GM21576 (cell line): ENCODE results near the gene STAT6.

Source experiments
- ATAC-seq: cut with Tn5 transposase; IDR thresholded peaks from one replicate; pipeline ENCODE4 v1.9.1; 2021; ENCODE audit warnings: mild to moderate bottlenecking, moderate library complexity; ENCODE audit not compliant: unreplicated experiment

STAT6 gene, protein sequence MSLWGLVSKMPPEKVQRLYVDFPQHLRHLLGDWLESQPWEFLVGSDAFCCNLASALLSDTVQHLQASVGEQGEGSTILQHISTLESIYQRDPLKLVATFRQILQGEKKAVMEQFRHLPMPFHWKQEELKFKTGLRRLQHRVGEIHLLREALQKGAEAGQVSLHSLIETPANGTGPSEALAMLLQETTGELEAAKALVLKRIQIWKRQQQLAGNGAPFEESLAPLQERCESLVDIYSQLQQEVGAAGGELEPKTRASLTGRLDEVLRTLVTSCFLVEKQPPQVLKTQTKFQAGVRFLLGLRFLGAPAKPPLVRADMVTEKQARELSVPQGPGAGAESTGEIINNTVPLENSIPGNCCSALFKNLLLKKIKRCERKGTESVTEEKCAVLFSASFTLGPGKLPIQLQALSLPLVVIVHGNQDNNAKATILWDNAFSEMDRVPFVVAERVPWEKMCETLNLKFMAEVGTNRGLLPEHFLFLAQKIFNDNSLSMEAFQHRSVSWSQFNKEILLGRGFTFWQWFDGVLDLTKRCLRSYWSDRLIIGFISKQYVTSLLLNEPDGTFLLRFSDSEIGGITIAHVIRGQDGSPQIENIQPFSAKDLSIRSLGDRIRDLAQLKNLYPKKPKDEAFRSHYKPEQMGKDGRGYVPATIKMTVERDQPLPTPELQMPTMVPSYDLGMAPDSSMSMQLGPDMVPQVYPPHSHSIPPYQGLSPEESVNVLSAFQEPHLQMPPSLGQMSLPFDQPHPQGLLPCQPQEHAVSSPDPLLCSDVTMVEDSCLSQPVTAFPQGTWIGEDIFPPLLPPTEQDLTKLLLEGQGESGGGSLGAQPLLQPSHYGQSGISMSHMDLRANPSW

DNA sequence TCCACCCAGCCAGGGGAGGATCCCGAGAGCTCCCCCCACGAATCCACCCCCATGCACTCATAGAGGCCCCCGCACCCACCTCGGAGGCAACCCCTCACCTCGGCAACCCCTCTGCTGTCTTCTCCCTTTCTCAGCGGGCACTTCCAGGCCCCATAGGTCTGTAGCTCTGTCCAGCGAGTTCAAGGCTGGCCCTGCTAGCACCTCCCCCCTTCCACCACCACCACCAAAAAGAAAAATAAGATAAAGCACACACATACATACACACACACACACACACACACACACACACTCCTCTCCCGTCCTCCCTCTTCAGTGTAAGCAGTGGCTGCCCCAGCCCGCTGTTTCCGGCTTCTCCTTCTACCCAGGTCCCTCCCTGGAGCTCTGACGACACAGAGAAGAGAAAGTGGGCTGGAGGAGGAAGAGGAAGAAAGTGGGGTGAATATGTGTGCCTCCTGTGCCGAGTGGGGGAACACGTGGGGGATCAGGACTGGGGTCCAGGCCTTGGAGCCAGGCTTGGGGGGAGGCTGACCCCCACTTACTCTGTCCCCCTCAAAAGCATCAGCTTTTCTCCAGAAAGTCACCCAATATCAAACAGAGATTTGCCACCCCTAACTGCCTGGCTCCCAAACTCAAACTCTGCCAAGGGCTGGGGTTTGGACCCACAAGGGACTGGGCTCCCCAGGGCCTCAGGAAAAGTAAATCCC is at the start of gene STAT6:
STAT6 (minus strand) TSS at position 332 of the 704 bp plus-strand sequence. CDS start 3,084 bp downstream, outside the sequence.
- peak; percentile 57 for ATAC-seq

DNA sequence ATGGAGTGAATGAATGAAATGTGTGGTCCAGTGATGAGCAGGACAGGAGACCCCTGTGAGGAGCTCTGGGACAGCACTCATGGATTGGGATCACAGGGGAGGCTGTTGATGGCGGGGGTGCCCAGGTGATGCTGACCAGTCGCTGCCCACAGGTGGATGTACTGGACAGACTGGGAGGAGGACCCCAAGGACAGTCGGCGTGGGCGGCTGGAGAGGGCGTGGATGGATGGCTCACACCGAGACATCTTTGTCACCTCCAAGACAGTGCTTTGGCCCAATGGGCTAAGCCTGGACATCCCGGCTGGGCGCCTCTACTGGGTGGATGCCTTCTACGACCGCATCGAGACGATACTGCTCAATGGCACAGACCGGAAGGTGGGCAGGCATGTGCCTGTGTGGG is 49.6 kb upstream of the STAT6 start:
- no peak for ATAC-seq

DNA sequence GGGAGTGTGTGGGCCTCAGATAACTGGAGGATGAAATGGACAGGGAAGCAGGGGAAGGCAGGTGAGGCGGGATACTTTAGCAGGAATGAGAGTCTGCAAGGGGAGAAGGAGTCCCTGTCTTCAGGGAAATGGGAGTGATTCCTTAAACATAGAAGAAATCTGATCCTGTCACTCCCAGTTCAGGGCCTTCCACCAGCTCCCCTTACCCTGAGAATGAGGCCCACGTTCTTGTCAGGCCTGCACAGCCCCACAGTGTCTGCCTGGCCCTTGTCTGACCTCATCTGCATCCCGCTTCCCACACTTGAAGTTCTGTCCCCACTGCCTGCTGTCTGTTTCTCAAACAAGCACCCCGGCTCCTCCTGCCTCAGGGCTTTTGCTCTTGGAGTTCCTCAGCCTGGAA is 48.9 kb upstream of the STAT6 start:
- no peak for ATAC-seq

DNA sequence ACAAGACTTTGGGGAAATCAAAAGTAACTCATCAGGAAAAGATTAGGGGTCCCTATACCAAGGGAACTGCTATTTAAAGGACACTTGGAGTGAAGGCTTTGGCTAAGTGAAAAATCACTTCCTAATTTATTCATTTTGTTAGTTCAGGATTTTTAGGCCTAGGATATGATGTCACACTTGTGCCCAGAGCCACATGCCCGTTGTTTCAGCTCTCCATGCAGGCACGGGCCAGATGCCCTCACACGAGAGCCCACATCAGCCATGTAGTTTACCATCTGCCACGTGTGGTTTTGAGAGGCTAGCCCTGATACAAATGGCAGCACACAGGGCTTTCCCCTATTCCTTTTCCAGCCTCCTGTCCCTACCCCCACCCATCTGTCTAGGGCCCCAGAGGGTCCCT is 48.1 kb upstream of the STAT6 start:
- ATAC-seq: no peak

DNA sequence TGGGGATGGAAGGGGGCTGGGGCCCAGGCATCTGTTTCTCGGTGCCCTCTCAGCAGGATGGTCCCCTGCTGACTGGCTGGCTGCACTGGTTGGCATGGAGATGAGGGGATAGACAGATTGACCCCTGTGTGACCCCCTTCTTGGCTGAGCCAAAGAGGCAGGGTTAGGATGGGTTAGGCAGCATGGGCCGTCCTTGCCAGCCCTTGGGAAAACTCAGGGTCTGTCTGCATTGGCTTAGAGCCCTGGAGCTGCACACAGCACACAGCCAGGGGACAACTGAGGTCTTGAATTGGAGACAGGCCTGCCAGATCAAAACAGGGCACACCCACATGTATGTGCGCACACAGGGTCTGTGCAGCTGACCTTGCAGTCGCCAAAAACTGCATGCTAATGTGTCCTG is 47.5 kb upstream of the STAT6 start:
- ATAC-seq: no peak

DNA sequence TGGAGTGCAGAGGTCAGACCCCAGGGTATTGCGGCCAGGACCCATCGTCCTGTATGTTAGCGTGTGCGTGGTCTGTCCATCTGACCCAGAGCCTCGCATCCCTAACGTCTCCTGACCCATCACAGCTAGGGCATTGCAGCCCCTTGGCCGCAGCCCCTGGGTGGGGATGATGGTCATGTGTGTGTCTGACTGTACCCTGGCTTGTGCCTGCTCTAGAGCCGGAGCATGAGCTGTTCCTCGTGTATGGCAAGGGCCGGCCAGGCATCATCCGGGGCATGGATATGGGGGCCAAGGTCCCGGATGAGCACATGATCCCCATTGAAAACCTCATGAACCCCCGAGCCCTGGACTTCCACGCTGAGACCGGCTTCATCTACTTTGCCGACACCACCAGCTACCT is 47.0 kb upstream of the STAT6 start:
- no peak for ATAC-seq

DNA sequence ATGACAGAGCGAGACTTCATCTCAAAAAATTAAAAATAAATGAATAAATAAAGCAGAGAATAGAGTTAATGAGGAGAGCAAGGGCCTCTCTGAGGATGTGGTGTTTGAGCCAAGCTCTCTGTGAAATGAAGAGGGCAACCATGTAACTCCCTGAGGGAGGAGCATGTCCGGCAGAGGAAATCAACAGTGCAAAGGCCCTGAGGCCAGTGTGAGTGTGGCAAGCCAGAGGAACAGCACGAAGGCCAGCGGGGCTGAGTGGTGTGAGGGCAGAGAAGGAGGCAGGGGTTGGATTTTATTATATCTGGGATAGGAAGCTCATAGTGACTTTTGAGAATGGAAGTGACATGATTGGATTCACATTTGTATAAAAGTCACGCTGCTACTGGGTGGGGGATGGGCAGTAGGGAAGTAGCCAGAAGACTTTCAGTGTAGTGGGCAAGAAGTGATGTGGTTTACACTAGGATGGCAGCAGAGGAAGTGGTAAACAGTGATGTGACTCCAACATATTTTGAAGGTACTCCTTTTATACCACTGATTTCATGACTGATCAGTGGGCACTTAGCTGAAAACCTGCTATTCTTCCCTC is 46.5 kb upstream of the STAT6 start:
- no peak for ATAC-seq

DNA sequence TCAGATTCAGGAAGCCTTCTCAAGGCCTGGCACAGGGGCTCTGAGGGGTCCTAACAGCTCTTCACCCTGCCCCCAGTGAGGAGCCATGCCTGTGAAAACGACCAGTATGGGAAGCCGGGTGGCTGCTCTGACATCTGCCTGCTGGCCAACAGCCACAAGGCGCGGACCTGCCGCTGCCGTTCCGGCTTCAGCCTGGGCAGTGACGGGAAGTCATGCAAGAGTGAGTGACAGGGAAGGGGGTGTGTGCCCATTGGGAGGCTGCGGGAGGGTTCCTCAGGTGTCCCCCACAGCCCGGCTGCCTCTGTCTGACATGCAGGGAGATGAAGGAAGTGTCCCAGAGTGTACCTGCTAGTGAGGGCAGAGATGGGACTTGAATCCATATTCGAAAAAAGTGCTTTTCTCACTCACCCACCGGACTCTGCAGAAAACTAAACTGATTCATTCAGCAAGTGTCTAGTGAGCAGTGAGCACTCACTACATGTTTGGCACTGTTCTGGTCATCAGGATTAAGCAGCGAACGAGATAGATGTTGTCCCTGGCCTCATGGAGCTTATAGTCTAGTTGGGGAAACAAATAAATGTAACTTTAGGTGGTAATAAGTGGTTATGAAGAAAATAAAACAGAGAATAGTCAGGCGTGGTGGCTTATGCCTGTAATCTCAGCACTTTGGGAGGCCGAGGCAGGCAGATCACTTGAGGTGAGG is 45.7 kb upstream of the STAT6 start:
- ATAC-seq: no peak

DNA sequence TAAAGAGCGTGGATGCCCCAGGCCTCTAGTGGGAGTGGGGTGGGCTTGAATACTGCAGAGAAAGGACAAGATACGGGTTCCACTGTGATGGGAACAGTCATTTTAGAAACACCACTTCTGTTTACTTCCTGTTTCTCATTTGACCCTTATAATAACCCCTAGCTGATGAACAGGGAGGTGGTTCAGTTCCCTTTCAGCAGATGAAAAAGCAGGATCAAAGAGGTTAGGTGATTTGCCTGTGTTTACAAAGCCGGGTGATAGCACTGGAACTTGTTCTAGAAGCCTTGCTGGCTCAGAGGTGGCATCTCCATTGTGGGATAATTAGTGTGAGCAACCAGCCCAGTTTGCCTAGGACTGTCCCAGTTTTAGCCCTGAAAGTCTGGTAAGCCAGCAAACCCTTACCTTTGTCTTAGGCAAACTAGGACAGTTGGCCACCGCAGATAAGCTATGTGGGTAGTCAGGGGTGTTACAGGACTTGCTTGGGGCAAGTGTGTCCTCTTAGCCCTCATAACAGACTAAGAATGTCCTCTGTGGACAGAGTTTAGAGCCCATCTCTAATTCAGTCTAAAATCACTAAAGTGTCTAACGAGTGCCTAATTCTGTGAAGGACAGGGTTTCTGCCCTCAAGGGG is 43.8 kb upstream of the STAT6 start:
- ATAC-seq: no peak

DNA sequence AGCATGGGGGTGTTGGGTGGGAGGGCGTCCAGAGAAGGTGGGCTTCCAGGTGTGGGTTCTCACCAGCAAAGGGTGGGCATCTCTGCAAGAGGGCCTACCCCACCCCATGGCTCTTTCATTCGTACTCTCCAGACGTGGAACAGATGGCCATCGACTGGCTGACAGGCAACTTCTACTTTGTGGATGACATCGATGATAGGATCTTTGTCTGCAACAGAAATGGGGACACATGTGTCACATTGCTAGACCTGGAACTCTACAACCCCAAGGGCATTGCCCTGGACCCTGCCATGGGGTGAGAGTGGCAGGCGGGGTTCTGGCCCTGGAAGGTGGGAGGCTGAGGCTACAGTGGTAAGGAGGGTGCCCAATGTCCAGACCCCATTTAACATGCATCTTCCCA is 42.9 kb upstream of the STAT6 start:
- no peak for ATAC-seq

DNA sequence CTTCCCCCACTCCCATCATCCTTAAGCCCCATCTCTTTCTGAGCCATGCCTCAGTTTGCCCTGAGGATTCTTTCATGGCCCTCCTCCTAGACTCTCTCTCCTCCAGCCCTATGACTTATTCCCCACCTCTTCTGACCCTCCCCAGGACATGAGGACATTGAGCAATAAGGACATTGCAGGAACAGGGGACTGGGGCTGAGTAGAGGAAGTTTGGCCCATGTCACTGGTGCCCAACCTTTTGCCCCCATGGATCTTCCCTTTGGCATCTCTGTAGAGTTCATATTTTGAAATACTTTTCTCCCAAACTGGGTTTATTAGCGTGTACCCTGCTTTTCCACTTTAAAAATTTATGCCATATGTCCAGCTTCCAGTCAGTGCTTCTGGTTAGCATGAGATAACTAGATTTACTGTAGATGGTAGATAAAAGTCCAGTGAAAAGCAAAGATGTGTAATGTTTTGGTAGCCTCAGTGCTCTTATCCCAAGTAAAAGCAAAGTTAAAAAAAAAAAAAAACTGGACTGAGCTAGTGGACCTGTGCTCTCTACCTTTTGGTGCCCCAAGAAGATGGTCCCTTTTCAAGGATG is 42.3 kb upstream of the STAT6 start:
- no peak for ATAC-seq

DNA sequence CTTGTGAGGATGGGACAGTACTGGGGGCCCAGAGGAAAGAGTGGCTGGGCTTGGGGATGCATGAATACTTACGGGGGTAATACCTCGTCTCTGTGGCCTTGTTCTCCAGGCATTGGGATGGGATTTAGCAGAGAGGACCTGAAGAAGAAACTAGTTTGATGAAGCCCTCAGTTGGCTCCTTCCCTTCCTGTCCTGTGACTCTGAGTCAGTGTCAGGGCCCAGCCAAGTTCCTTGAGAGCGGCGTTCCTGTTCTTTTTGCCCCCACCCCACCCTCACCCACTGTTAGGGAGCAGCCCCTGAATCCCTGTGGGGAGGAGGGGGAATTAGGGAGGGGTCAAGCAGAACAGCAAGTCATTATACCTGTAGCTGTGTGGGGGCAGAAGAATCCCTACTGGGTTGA is 41.5 kb upstream of the STAT6 start:
- ATAC-seq: no peak

DNA sequence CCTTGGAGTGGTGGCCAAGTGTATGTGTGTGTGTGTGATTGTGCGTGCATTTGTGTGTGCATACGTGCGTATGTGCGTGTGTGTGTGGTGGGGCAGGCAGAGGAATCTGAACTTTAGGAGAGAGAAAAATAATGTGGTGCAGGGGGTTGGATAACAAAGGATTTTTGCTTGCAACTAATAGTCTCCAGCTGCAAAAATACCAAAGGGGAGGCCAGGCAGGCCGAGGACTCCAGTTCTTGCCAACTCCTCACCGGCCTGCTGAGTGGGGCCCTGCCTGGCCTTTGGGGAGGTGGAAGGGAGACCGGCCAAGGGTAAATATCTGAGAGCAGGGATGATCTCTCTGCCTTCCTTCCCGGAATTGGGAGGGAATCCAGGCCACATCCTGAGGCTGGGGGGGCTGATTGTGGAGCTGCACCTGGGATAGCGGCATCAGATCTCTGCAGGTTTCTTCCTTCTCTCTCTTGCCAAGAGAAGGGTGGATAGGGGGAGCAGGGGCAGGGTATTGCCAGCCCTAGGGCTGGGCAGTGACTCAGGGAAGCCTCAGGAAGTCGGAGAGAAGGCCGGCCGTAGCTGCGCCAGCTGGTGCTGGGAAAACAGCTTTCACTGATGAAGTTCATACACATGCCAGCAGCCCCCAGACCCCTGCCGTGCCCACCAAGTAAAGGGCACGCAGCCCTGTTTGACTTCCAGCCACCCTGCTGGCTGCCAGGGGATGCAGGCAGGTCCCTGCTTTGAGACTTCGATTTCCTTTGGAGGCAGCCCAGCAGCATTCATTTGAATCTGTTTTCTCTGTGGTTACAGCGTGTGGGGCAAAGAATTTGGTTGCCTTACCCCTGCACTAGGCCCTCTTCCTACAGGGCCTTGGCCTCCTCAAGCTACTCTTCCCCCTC is 40.8 kb upstream of the STAT6 start:
- no peak for ATAC-seq

DNA sequence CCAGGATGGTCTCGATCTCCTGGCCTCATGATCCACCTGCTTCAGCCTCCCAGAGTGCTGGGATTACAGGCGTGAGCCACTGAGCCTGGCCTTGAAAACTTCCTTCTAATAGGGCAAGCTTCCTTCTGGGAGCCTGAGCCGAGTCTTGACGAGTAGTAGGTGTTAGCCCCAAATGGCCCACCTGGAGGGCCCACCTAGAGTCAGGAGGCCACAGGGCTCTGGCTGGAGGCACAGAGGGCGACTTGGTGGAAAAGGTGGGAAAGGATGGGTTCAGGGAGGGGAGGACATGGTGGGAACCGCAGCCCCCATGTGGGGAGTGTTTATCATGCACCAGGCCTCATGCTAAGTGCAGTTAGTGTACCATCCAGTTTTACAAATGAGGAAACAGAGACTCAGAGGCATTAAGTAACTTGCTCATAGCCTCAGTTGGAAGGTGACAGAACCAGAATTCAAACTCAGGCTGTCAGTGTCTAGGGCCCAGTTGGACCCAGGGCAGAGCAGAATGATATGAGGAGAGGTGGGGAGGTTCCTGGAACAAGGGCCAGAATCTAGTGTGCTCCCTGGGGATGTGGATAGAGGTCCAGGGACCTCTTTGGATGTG is 39.3 kb upstream of the STAT6 start:
- ATAC-seq: no peak

DNA sequence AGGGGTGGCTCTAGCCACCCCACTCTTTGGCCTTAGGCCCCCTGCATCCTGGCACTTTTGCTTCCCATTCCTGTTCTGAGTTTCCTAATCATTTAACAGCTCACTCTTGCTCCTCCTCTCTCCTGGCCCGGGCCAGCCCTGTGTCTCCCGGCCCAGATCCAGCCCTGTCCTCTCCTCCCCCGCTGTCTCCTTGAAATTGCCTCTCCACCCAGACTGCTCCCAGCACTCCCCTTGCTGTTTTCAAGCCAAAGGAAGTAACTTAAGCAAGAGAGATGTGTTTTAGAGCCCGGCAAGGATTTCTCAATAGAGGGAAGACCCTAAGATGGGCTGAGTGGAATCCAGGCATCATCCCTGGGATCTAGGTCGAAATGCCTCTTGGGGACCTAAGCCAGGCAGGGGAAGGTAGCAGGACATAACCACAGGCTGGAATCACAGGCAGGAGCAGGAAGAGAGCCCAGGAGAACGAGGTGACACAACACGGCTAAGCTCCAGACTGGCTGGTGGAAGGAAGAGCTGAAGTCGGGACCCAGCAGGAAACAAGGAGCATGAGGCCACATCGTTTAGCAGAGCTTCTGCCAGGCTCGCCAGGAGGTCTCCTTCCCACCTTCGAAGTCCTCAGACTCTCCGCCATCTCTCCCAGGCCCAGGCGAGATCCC is 38.2 kb upstream of the STAT6 start:
- ATAC-seq: no peak

DNA sequence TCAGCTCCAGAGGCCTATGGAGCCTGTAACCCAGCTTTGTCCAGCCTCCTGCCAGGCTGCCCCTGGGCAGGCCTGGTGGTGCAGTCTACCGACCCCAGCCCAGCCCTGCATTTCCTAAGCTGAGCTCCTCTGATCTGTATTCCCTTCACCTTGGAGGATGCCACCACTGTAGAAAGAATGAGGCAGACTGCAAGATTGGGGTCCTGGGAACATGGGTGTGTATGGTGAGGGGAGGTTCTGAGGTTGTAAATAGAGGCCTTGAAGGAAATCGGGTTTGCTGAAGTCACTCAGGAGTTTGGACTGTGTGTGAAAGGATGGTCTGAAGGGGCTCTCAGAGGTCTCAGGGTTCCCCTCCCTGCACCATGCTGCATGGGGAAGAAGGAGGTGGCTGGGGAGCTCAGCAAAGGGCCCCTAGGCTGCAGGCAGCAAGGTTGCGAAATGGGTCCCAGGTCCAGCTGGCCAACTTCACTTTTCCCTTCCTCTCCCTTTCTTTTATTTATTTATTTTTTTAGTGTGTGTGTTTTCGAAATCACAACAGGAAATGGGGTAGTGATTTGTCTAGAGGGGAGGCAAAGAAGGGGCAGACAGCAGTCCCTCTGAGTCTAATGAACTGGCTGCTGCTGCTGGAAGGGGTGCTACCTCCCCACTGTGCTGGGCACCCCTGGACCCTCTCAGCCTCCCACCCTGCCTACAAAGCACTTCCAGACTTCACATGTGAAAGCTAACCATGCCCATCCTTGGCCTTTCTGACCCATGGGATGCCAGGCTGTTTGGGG is 37.5 kb upstream of the STAT6 start:
- ATAC-seq: no peak
